ENCODE measurements around the gene RANBP3. TPM values are rescaled to one million over a fixed set of nuclear protein-coding genes. Genes with fewer than 3 reads are reported as not detected.

RANBP3 gene
- polyA plus RNA-seq, 1 of the 3 experiments (the other 2 are of a cell fraction) = 84.0 TPM

DNA sequence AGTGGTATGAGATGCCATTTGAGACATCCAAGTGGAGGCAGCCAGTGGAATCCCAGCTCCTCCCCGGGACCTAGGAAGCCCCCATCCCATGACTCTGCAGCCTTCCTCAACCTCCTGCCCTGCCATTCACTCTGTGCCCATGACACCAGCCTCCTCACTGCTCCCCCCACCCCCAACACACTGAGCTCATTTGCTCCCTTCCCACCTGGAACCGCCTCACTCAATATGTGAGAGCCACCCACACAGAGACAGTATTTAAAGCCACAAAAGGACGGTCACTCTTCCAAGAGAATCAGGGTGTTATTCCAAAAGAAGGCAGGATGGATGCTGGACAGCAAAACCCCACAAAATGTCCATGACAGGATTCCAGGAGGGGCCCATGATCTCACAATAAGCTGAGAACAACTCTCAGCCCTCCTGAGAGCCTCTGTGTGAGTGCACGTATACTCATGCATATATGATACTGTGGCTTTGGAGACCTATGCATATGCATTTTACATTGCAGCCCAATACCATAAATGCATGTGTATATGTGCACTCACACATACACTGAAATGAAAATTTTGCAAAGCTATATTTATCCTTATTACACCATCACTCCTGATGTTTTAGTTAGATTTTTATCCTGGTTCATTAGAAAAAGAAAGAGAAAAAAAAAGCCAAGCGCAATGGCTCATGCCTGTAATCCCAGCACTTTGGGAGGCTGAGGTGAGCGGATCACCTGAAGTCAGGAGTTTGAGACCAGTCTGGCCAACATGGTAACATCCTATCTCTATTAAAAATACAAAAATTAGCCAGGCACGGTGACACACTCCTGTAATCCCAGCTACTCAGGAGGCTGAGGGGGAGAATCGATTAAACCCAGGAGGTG lies 10.8 kb upstream of the RANBP3 start:
- H3K4me2 ChIP-seq = no peak overlapping the region
- CTCF ChIA-PET = interaction anchor here (0.6 to 12.1 kb wide), 14 partner anchors 10 to 185 kb away, joined by 3 to 448 read pairs (median 18); partner anchors contain the start of gene NRTN
- POLR2A ChIA-PET = interaction anchor here (0.8 to 1.7 kb wide), 2 partner anchors 10 to 34 kb away, joined by 3 to 7 read pairs; partner anchors contain the start of gene RANBP3
- H3K27ac ChIP-seq (ENCODE audit: low read depth in 2 of 2, low read length in 1 of 2) = no peak overlapping the region
- WGBS (ENCODE audit: low lambda C conversion rate) = 81% methylated on average over 8 of the region's 8 CpGs
- TF ChIP-seq, protein P1, sequence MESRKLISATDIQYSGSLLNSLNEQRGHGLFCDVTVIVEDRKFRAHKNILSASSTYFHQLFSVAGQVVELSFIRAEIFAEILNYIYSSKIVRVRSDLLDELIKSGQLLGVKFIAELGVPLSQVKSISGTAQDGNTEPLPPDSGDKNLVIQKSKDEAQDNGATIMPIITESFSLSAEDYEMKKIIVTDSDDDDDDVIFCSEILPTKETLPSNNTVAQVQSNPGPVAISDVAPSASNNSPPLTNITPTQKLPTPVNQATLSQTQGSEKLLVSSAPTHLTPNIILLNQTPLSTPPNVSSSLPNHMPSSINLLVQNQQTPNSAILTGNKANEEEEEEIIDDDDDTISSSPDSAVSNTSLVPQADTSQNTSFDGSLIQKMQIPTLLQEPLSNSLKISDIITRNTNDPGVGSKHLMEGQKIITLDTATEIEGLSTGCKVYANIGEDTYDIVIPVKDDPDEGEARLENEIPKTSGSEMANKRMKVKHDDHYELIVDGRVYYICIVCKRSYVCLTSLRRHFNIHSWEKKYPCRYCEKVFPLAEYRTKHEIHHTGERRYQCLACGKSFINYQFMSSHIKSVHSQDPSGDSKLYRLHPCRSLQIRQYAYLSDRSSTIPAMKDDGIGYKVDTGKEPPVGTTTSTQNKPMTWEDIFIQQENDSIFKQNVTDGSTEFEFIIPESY (IDR thresholded peaks at IDR 0.05; ENCODE audit: borderline replicate concordance, low read depth) = no peak
- TF ChIP-seq SIN3A (IDR thresholded peaks at IDR 0.05; ENCODE audit: borderline replicate concordance, low read depth, low read length) = no peak
- no peak for TF ChIP-seq NRF1 (IDR thresholded peaks at IDR 0.05; ENCODE audit: low read depth, low read length)
- no peak for TF ChIP-seq RAD21 (IDR thresholded peaks at IDR 0.05; ENCODE audit: low read length)
- no peak for TF ChIP-seq TAF1 (IDR thresholded peaks at IDR 0.05; ENCODE audit: borderline replicate concordance, low read depth, low read length)
- no peak for TF ChIP-seq TEAD4 (IDR thresholded peaks at IDR 0.05; ENCODE audit: borderline replicate concordance, insufficient read depth)
- TF ChIP-seq, protein P2, sequence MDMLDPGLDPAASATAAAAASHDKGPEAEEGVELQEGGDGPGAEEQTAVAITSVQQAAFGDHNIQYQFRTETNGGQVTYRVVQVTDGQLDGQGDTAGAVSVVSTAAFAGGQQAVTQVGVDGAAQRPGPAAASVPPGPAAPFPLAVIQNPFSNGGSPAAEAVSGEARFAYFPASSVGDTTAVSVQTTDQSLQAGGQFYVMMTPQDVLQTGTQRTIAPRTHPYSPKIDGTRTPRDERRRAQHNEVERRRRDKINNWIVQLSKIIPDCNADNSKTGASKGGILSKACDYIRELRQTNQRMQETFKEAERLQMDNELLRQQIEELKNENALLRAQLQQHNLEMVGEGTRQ (IDR thresholded peaks at IDR 0.05; ENCODE audit: borderline replicate concordance, low read depth, low read length) = no peak
- TF ChIP-seq, protein P3, sequence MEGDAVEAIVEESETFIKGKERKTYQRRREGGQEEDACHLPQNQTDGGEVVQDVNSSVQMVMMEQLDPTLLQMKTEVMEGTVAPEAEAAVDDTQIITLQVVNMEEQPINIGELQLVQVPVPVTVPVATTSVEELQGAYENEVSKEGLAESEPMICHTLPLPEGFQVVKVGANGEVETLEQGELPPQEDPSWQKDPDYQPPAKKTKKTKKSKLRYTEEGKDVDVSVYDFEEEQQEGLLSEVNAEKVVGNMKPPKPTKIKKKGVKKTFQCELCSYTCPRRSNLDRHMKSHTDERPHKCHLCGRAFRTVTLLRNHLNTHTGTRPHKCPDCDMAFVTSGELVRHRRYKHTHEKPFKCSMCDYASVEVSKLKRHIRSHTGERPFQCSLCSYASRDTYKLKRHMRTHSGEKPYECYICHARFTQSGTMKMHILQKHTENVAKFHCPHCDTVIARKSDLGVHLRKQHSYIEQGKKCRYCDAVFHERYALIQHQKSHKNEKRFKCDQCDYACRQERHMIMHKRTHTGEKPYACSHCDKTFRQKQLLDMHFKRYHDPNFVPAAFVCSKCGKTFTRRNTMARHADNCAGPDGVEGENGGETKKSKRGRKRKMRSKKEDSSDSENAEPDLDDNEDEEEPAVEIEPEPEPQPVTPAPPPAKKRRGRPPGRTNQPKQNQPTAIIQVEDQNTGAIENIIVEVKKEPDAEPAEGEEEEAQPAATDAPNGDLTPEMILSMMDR (IDR thresholded peaks at IDR 0.05) = no peak
- no peaks in the 10 kb centered on the region for H3K9me2 ChIP-seq
- H3F3A ChIP-seq (replicated peaks; ENCODE audit: insufficient read depth) = peaks cover 6% of the 10 kb centered on the region
- H3K9ac ChIP-seq = no peak overlapping the region
- H3K4me1 ChIP-seq (ENCODE audit: control insufficient read depth in 1 of 2, insufficient read depth in 2 of 2, low read depth in 1 of 2, low read length in 1 of 2) = peaks cover 9 to 15% of the 10 kb centered on the region in 2 experiments; a peak in 3 of 4 replicates
- H4K20me1 ChIP-seq (ENCODE audit: insufficient read depth) = no peaks in the 10 kb centered on the region
- H3K4me3 ChIP-seq (ENCODE audit: low read depth in 2 of 2, low read length in 1 of 2) = no peak overlapping the region
- no peaks in the 10 kb centered on the region for H3K79me2 ChIP-seq (ENCODE audit: insufficient read depth)
- H2AFZ ChIP-seq (ENCODE audit: low read depth) = no peak overlapping the region
- no peaks in the 10 kb centered on the region for H3K9me3 ChIP-seq
- peaks cover 2 to 3% of the 10 kb centered on the region in 2 experiments for H3K36me3 ChIP-seq (replicated peaks in 1 of 2; ENCODE audit: control insufficient read depth in 1 of 2, insufficient read depth in 2 of 2, low read length in 1 of 2)
- no peak for DNase-seq
- H3K27me3 ChIP-seq (ENCODE audit: insufficient read depth) = no peaks in the 10 kb centered on the region
